ENCODE results near the gene TBC1D2.
A peak's percentile ranks its signal among the peaks of the same experiment; 100 is the strongest.

Gene TBC1D2

GRCh38 chr9:98215271-98215670, 40.2 kb downstream of the TBC1D2 start:
- DNase-seq = no peak

GRCh38 chr9:98214811-98215210, 40.6 kb downstream of the TBC1D2 start:
- DNase-seq = no peak

GRCh38 chr9:98211260-98211659, 44.2 kb downstream of the TBC1D2 start:
- DNase-seq = no peak

GRCh38 chr9:98210435-98210834, 45.0 kb downstream of the TBC1D2 start:
- DNase-seq = no peak

- no peak for DNase-seq
Measured at GRCh38 chr9:98209530-98209929, 45.9 kb downstream of the TBC1D2 start.

- DNase-seq = no peak
Measured at GRCh38 chr9:98208635-98209034, 46.8 kb downstream of the TBC1D2 start.

GRCh38 chr9:98207606-98208005, 47.8 kb downstream of the TBC1D2 start:
- DNase-seq = no peak

GRCh38 chr9:98206754-98207153, 48.7 kb downstream of the TBC1D2 start:
- DNase-seq = no peak

GRCh38 chr9:98204692-98205091, 50.8 kb downstream of the TBC1D2 start:
- DNase-seq = no peak

- no peak for DNase-seq
Measured at GRCh38 chr9:98203153-98203552, 52.3 kb downstream of the TBC1D2 start.

- no peak for DNase-seq
Measured at GRCh38 chr9:98202252-98202651, 53.2 kb downstream of the TBC1D2 start.

GRCh38 chr9:98201749-98202148, 53.7 kb downstream of the TBC1D2 start:
- DNase-seq = no peak

- no peak for DNase-seq
Measured at GRCh38 chr9:98201102-98201501, 54.3 kb downstream of the TBC1D2 start.

GRCh38 chr9:98199388-98200033, 55.9 kb downstream of the TBC1D2 start:
- DNase-seq = no peak

GRCh38 chr9:98195671-98196070, 59.8 kb downstream of the TBC1D2 start:
- DNase-seq = no peak

GRCh38 chr9:98193336-98193944, 62.0 kb downstream of the TBC1D2 start:
- DNase-seq = no peak

GRCh38 chr9:98192503-98193335, 62.7 kb downstream of the TBC1D2 start, which contains the start of gene CORO2A:
Gene CORO2A, minus strand, starts transcription at chr9:98192637. Its CDS starts 34,977 bp downstream, at chr9:98157660.
- DNase-seq = peak; percentile 60

GRCh38 chr9:98191671-98192502, 63.6 kb downstream of the TBC1D2 start:
- DNase-seq = no peak

- no peak for DNase-seq
Measured at GRCh38 chr9:98191181-98191608, 64.3 kb downstream of the TBC1D2 start.

GRCh38 chr9:98190757-98191105, 64.7 kb downstream of the TBC1D2 start:
- no peak for DNase-seq

- no peak for DNase-seq
Measured at GRCh38 chr9:98189412-98189811, 66.0 kb downstream of the TBC1D2 start.

- DNase-seq = no peak
Measured at GRCh38 chr9:98187926-98188325, 67.5 kb downstream of the TBC1D2 start.

- DNase-seq = no peak
Measured at GRCh38 chr9:98186236-98186635, 69.2 kb downstream of the TBC1D2 start.
